Endodermal cell (in vitro differentiated cells): ENCODE data around the gene NANOG. TPM values are rescaled to one million over a fixed set of nuclear protein-coding genes. Genes with fewer than 3 reads are reported as not detected.
"Not testable (repeated sequence)": the region's sequence is repeated elsewhere in the genome, so short reads cannot be mapped to it uniquely, and the experiment has no call there.

Source experiments
- DNase-seq: peaks from one replicate; pipeline ENCODE4 v3.0.0-alpha.2; 2017
- H3K27ac ChIP-seq: 2 replicates; pipeline ENCODE4 v1.5.1; 2013; ENCODE audit warnings: mild to moderate bottlenecking, low read depth, low read length, moderate library complexity
- H3K27me3 ChIP-seq: 2 replicates; pipeline ENCODE4 v1.6.1; 2013; ENCODE audit warnings: mild to moderate bottlenecking, low read length, moderate library complexity; ENCODE audit not compliant: insufficient read depth, control insufficient read depth, poor library complexity, severe bottlenecking
- H3K36me3 ChIP-seq: 2 replicates; pipeline ENCODE4 v1.7.0; 2013; ENCODE audit warnings: mild to moderate bottlenecking, low read length, moderate library complexity; ENCODE audit not compliant: control insufficient read depth, insufficient read depth
- H3K4me1 ChIP-seq: one replicate; pipeline ENCODE4 v1.7.0; 2013; ENCODE audit warnings: low read length; ENCODE audit not compliant: control insufficient read depth, insufficient read depth
- H3K4me3 ChIP-seq: 2 replicates; pipeline ENCODE4 v1.5.1; 2013; ENCODE audit warnings: mild to moderate bottlenecking, low read length, moderate library complexity
- H3K9ac ChIP-seq: 2 replicates; pipeline ENCODE4 v1.6.1; 2013; ENCODE audit warnings: mild to moderate bottlenecking, low read length, moderate library complexity; ENCODE audit not compliant: poor library complexity, severe bottlenecking; ENCODE audit errors: extremely low read depth
- H3K9me3 ChIP-seq: 2 replicates; pipeline ENCODE4 v1.6.1; 2013; ENCODE audit warnings: mild to moderate bottlenecking, low read length, moderate library complexity; ENCODE audit not compliant: control insufficient read depth
- H3K27ac Mint-ChIP-seq: 2 replicates; pipeline ENCODE4 v1.8.0; 2020; ENCODE audit warnings: mixed read lengths
- H3K27me3 Mint-ChIP-seq: 2 replicates; pipeline ENCODE4 v1.8.0; 2021; ENCODE audit warnings: mild to moderate bottlenecking, mixed read lengths; ENCODE audit not compliant: insufficient read depth
- H3K36me3 Mint-ChIP-seq: 2 replicates; pipeline ENCODE4 v1.8.0; 2020; ENCODE audit warnings: low read depth, mixed read lengths
- H3K4me1 Mint-ChIP-seq: 2 replicates; pipeline ENCODE4 v1.8.0; 2020; ENCODE audit warnings: mixed read lengths
- H3K4me3 Mint-ChIP-seq: 2 replicates; pipeline ENCODE4 v1.8.0; 2020; ENCODE audit warnings: mild to moderate bottlenecking, moderate library complexity, mixed read lengths
- H3K9me3 Mint-ChIP-seq: 2 replicates; pipeline ENCODE4 v1.8.0; 2020; ENCODE audit warnings: mild to moderate bottlenecking, mixed read lengths
- WGBS, 2 experiments: methylation state at CpG; one replicate each; pipeline versions ENCODE4 v1.1.5 to v1.1.7; 2013; ENCODE audit warnings: missing lambda C conversion rate in 2 of 2, mixed read lengths in 1 of 2; ENCODE audit not compliant: insufficient coverage in 1 of 2, insufficient read length in 1 of 2; 5-methylcytosine and 5-hydroxymethylcytosine counted together
- total RNA-seq, 2 donors: library from RNA; stranded (reverse); fragmentation: NEBNext Ultra II Directional in 1 of 2; extraction: Animal tissue kit (Norgen Biotek cat#: 25700) in 1 of 2; gene quantifications; 2 replicates in 1 of 2; 3 replicates in 1 of 2; pipeline ENCODE4 v1.2.1, GENCODE V29; 2021
- TF ChIP-seq, protein P1 (sequence below): fragments of 200-600 bp; sonication (generic); conservative IDR thresholded peaks from 2 replicates; pipeline ENCODE4 v1.5.0; 2021; ENCODE audit warnings: antibody characterized with exemption, mild to moderate bottlenecking

The NANOG gene
- total RNA-seq, 2 donors from 2014 or later = 6.1 to 79.5 TPM

DNA sequence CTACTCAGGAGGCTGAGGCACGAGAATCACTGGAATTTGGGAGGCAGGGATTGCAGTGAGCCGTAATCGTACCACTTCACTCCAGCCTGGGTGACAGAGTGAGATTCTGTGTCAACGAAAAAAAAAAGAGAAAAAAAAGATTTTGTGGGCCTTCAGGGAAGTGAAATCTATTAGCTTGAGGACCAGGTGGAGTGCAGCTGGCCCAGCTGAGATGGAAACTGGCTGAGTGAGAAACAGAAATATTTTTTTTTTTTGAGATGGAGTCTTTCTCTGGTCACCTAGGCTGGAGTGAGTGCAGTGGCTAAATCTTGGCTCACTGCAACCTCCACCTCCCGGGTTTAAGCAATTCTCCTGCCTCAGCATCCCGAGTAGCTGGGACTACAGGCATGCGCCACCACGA, 39.8 kb upstream of the NANOG start:
- H3K4me3 Mint-ChIP-seq = no peak overlapping the region
- Histone ChIP-seq H3K4me3 (no peak overlapping the region), H3K36me3 (no peaks in the 10 kb centered on the region), H3K27ac (no peak overlapping the region), H3K9ac (no peak overlapping the region), H3K9me3 (no peaks in the 10 kb centered on the region), H3K27me3 (no peaks in the 10 kb centered on the region), H3K4me1 (no peaks in the 10 kb centered on the region)
- TF ChIP-seq, protein P1, sequence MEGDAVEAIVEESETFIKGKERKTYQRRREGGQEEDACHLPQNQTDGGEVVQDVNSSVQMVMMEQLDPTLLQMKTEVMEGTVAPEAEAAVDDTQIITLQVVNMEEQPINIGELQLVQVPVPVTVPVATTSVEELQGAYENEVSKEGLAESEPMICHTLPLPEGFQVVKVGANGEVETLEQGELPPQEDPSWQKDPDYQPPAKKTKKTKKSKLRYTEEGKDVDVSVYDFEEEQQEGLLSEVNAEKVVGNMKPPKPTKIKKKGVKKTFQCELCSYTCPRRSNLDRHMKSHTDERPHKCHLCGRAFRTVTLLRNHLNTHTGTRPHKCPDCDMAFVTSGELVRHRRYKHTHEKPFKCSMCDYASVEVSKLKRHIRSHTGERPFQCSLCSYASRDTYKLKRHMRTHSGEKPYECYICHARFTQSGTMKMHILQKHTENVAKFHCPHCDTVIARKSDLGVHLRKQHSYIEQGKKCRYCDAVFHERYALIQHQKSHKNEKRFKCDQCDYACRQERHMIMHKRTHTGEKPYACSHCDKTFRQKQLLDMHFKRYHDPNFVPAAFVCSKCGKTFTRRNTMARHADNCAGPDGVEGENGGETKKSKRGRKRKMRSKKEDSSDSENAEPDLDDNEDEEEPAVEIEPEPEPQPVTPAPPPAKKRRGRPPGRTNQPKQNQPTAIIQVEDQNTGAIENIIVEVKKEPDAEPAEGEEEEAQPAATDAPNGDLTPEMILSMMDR = no peak
- H3K36me3 Mint-ChIP-seq = peaks cover 2% of the 10 kb centered on the region
- DNase-seq = no peak
- H3K9me3 Mint-ChIP-seq = peaks cover 28% of the 10 kb centered on the region
- H3K27me3 Mint-ChIP-seq = peaks cover 4% of the 10 kb centered on the region
- H3K27ac Mint-ChIP-seq = no peak overlapping the region
- 87 to 95% methylated on average over 8 of the region's 8 CpGs for WGBS, 2 experiments
- peaks cover 3% of the 10 kb centered on the region for H3K4me1 Mint-ChIP-seq

DNA sequence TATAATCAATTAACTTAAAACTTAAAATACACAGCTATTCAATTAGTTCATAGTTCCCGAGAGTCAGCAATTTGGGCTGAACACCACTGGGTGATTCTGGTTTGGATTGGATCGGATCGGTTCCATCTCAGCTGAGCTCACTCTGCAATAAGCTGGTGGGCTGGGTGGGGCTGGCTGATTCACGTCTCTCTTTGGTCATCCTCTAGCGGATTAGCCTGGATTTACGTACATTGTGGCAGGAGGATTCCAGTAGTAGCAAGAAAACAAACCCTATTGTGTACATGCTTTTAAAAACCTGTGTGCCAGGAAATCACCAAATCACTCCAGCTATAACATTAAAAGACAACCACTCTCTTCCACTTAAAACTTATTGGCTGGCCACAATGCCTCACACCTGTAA, 38.9 kb upstream of the NANOG start:
- H3K4me1 Mint-ChIP-seq = peaks cover 3% of the 10 kb centered on the region

DNA sequence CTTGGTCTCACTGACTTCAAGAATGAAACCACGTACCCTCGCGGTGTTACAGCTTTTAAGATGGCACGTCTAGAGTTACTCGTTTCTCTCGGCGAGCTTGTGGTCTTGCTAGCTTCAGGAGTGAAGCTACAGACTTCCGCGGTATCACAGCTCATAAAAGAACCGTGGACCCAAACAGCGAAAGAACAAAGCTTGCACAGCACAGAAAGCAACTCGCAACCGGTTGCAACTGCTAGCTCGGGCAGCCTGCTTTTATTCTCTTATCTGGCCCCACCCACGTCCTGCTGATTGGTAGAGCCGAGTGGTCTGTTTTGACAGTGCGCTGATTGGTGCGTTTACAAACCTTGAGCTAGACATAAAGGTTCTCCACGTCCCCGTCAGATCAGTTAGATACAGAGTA, 37.8 kb upstream of the NANOG start:
- H3K4me3 Mint-ChIP-seq = no peak overlapping the region
- no peaks in the 10 kb centered on the region for H3K36me3 ChIP-seq
- H3K4me1 Mint-ChIP-seq = peaks cover 3% of the 10 kb centered on the region
- H3K27ac ChIP-seq = no peak overlapping the region
- peaks cover 2% of the 10 kb centered on the region for H3K36me3 Mint-ChIP-seq
- no peaks in the 10 kb centered on the region for H3K9me3 ChIP-seq
- DNase-seq = no peak
- TF ChIP-seq, protein P1 = no peak
- 94 to 97% methylated on average over 17 to 20 of the region's 20 CpGs for WGBS, 2 experiments
- H3K4me1 ChIP-seq = no peaks in the 10 kb centered on the region
- H3K27me3 Mint-ChIP-seq = peaks cover 4% of the 10 kb centered on the region
- no peaks in the 10 kb centered on the region for H3K27me3 ChIP-seq
- no peak overlapping the region for H3K9ac ChIP-seq
- H3K4me3 ChIP-seq = no peak overlapping the region
- H3K9me3 Mint-ChIP-seq = peaks cover 22% of the 10 kb centered on the region
- no peak overlapping the region for H3K27ac Mint-ChIP-seq

More for the DNA sequence above, 38.9 kb upstream of the NANOG start:
- H3K27ac ChIP-seq = no peak overlapping the region
- no peaks in the 10 kb centered on the region for H3K4me1 ChIP-seq
- TF ChIP-seq, protein P1 = no peak
- Mint-ChIP-seq H3K27me3 (peaks cover 4% of the 10 kb centered on the region), H3K36me3 (peaks cover 2% of the 10 kb centered on the region), H3K4me3 (no peak overlapping the region), H3K9me3 (peaks cover 26% of the 10 kb centered on the region), H3K27ac (no peak overlapping the region)
- no peak overlapping the region for H3K4me3 ChIP-seq
- WGBS, 2 experiments = 84 to 93% methylated on average over 4 to 6 of the region's 6 CpGs
- H3K27me3 ChIP-seq = no peaks in the 10 kb centered on the region
- H3K9me3 ChIP-seq = no peaks in the 10 kb centered on the region
- DNase-seq = no peak
- no peaks in the 10 kb centered on the region for H3K36me3 ChIP-seq
- H3K9ac ChIP-seq = no peak overlapping the region

DNA sequence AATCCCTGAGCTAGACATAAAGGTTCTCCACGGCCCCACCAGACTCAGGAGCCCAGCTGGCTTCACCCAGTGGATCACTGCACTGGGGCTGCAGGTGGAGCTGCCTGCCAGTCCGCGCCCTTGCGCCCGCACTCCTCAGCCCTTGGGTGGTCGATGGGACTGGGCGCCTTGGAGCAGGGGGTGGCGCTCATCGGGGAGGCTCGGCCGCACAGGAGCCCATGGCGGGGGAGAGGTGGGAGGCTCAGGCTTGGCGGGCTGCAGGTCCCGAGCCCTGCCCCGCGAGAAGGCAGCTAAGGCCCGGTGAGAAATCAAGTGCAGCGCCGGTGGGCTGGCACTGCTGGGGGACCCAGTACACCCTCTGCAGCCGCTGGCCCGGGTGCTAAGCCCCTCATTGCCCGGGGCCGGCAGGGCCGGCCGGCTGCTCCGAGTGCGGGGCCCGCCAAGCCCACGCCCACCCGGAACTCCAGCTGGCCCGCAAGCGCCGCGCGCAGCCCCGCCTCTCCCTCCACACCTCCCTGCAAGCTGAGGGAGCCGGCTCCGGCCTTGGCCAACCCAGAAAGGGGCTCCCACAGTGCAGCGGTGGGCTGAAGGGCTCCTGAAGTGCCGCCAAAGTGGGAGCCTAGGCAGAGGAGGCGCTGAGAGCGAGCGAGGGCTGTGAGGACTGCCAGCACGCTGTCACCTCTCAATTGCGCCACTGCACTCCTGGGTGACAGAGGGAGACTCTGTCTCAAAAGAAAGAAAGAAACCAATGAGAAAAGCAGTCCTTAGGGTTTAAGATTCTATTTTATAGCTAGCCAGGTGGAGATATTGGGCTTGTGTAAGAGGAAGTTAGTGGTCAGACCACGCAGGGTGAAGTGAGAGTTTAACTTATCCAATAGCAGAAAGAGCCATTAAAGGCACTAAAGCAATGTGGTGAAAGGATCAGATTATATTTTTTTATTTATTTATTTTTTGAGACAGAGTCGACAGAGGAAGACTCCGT, 37.0 kb upstream of the NANOG start:
- peaks cover 18% of the 10 kb centered on the region for H3K9me3 Mint-ChIP-seq
- H3K36me3 Mint-ChIP-seq, DNase-seq, H3K9ac ChIP-seq, H3K4me1 ChIP-seq, H3K4me1 Mint-ChIP-seq, H3K27ac ChIP-seq, H3K27me3 Mint-ChIP-seq, H3K9me3 ChIP-seq, H3K4me3 ChIP-seq, H3K4me3 Mint-ChIP-seq, H3K27ac Mint-ChIP-seq, H3K27me3 ChIP-seq, H3K36me3 ChIP-seq: not testable (repeated sequence)
- WGBS, 2 experiments = 97% methylated on average over 16 to 37 of the region's 48 CpGs

DNA sequence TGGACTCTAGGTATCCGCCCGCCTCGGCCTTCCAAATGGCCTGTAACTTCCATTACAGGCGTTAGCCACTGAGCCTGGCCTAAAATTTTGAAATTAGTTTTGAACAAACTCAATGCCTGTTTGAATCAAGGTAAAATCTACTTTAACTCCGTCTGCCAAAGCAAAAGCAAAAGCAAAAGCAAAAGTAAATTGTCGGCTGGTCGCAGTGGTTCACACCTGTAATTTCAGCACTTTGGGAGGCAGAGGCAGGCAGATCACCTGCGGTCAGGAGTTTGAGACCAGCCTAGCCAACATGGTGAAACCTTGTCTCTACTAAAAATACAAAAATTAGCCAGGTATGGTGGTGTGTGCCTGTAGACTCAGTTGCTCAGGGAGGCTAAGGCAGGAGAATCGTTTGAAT, 33.5 kb upstream of the NANOG start:
- Mint-ChIP-seq H3K4me1 (peaks cover 21% of the 10 kb centered on the region), H3K9me3 (peaks cover 18% of the 10 kb centered on the region)
- H3K27ac Mint-ChIP-seq, H3K4me1 ChIP-seq, H3K9me3 ChIP-seq, H3K4me3 ChIP-seq, H3K4me3 Mint-ChIP-seq, H3K9ac ChIP-seq, H3K36me3 ChIP-seq, H3K27me3 ChIP-seq, DNase-seq, H3K36me3 Mint-ChIP-seq, H3K27me3 Mint-ChIP-seq, H3K27ac ChIP-seq: not testable (repeated sequence)
- 87 to 95% methylated on average over 9 of the region's 9 CpGs for WGBS, 2 experiments
